ENCODE results near the gene IRGC.

DNA sequence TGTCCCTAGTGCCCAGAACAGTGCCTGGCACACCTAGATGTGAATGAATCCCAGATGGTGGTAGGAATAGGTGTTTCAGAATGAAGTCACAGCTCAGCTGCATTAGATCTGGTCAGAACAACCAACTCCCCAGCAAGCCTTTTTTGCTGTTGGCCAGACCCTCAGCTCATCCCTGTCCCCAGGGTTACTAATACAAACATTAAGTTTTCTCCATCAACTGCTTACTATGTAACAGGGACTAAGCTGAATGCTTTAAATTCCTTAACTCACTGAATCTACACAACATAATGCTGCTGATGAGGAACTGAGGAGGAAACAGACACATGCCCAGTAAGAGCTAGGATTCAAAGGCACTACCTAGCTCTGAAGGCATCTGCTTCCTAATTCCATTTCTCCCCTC, 20.1 kb downstream of the IRGC start:
- TF ChIP-seq, protein P1, sequence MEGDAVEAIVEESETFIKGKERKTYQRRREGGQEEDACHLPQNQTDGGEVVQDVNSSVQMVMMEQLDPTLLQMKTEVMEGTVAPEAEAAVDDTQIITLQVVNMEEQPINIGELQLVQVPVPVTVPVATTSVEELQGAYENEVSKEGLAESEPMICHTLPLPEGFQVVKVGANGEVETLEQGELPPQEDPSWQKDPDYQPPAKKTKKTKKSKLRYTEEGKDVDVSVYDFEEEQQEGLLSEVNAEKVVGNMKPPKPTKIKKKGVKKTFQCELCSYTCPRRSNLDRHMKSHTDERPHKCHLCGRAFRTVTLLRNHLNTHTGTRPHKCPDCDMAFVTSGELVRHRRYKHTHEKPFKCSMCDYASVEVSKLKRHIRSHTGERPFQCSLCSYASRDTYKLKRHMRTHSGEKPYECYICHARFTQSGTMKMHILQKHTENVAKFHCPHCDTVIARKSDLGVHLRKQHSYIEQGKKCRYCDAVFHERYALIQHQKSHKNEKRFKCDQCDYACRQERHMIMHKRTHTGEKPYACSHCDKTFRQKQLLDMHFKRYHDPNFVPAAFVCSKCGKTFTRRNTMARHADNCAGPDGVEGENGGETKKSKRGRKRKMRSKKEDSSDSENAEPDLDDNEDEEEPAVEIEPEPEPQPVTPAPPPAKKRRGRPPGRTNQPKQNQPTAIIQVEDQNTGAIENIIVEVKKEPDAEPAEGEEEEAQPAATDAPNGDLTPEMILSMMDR (IDR thresholded peaks at IDR 0.05) = no peak
- no peak for TF ChIP-seq EP300 (IDR thresholded peaks at IDR 0.05; ENCODE audit: low read depth)
- TF ChIP-seq POLR2A (IDR thresholded peaks at IDR 0.05) = no peak

Measured in transverse colon (tissue), 3 donors.